Lung (tissue), 12 donors: ENCODE results near the gene CRTAC1. TPM values are rescaled to one million over a fixed set of nuclear protein-coding genes. Genes with fewer than 3 reads are reported as not detected.

Experiments
- ATAC-seq: fragments of 200-7000 bp; cut with Tn5 transposase; one replicate; pipeline ENCODE4 v1.9.1; 2020; ENCODE audit warnings: moderate number of reproducible peaks; ENCODE audit not compliant: insufficient read depth, low FRiP score
- DNase-seq, 3 donors: peaks; one replicate each; pipeline ENCODE4 v3.0.0-alpha.2; 2013 to 2017
- H3K27ac ChIP-seq, 2 donors: one replicate each; pipeline ENCODE4 v1.5.1; 2013; ENCODE audit warnings: mild to moderate bottlenecking in 2 of 2, moderate library complexity in 2 of 2, control low read depth in 1 of 2, inconsistent platforms in 1 of 2, low read depth in 1 of 2, low read length in 1 of 2
- H3K27me3 ChIP-seq, 3 donors: one replicate each; pipeline ENCODE4 v1.5.1; 2013; ENCODE audit warnings: low read length in 2 of 3; ENCODE audit not compliant: control insufficient read depth in 3 of 3, insufficient read depth in 3 of 3
- H3K36me3 ChIP-seq, 4 donors: one replicate each; pipeline ENCODE4 v1.5.1; 2013; ENCODE audit warnings: low read length in 4 of 4, mild to moderate bottlenecking in 1 of 4, moderate library complexity in 1 of 4; ENCODE audit not compliant: control insufficient read depth in 4 of 4, insufficient read depth in 4 of 4
- H3K4me1 ChIP-seq, 5 donors: one replicate each; pipeline ENCODE4 v1.5.1; 2013; ENCODE audit warnings: low read length in 5 of 5, mild to moderate bottlenecking in 2 of 5, moderate library complexity in 1 of 5; ENCODE audit not compliant: control insufficient read depth in 5 of 5, insufficient read depth in 5 of 5
- H3K4me3 ChIP-seq: one replicate; pipeline ENCODE4 v1.5.1; 2013; ENCODE audit warnings: mild to moderate bottlenecking, control low read depth, moderate library complexity
- H3K9ac ChIP-seq, 2 donors: one replicate each; pipeline ENCODE4 v1.5.1; 2013; ENCODE audit warnings: low read length in 2 of 2, control low read depth in 1 of 2; ENCODE audit not compliant: insufficient read depth in 1 of 2
- H3K9me3 ChIP-seq, 4 donors: one replicate each; pipeline ENCODE4 v1.5.1; 2013; ENCODE audit warnings: low read length in 3 of 4, mild to moderate bottlenecking in 1 of 4, moderate library complexity in 1 of 4; ENCODE audit not compliant: control insufficient read depth in 4 of 4, insufficient read depth in 3 of 4
- CTCF ChIP-seq: IDR thresholded peaks from 2 replicates; pipeline ENCODE4 v1.5.1; 2012; ENCODE audit warnings: mild to moderate bottlenecking; ENCODE audit errors: control extremely low read depth, extremely low read depth
- WGBS, 2 donors: extraction: QIAGEN DNeasy Blood & Tissue Kit; methylation state at CpG; one replicate each; pipeline ENCODE4 v1.1.7; 2013; 5-methylcytosine and 5-hydroxymethylcytosine counted together
- polyA plus RNA-seq, 2 donors: library from polyadenylated mRNA; stranded (reverse); fragments of 200-250 nt; gene quantifications; one replicate each; pipeline ENCODE4 v1.2.1, GENCODE V29; 2013
- total RNA-seq, 2 donors: library from RNA; depleted of rRNA in 1 of 2; stranded (reverse); fragments of >200 nt in 1 of 2; gene quantifications; one replicate each; pipeline ENCODE4 v1.2.1, GENCODE V29; 2014 to 2021
- donor health status: control.
- donor health status: control.
- donor health status: Bipolar disorder and iron deficiency.
- donor health status: healthy.
- donor health status: DM: yes; HTN: yes; CAD: no.

Gene CRTAC1
- total and polyA plus RNA-seq, 4 donors, result 45.8 to 82.4 (median 54.3) TPM

GRCh38 chr10:98000346-98000745 is 30.1 kb downstream of the CRTAC1 start:
- DNase-seq (no peak), ATAC-seq (no peak)
- no peaks in the 10 kb centered on the region for H3K27me3 ChIP-seq
- no peaks in the 10 kb centered on the region for H3K36me3 ChIP-seq
- H3K4me1 ChIP-seq, result no peaks in the 10 kb centered on the region
- WGBS, 2 donors, result 94 to 95% methylated on average over 11 of the region's 11 CpGs
- TF ChIP-seq CTCF, result no peak
- no peak overlapping the region for H3K9ac ChIP-seq
- H3K27ac ChIP-seq, result no peak overlapping the region
- H3K9me3 ChIP-seq, result peaks cover 0 to 17% (median 0%) of the 10 kb centered on the region in 4 donors
- no peak overlapping the region for H3K4me3 ChIP-seq

GRCh38 chr10:97999923-98000248 is 30.5 kb downstream of the CRTAC1 start:
- no peak overlapping the region for H3K27ac ChIP-seq
- ATAC-seq (no peak), DNase-seq (no peak)
- no peak for TF ChIP-seq CTCF
- H3K36me3 ChIP-seq, result no peaks in the 10 kb centered on the region
- WGBS, 2 donors, result 75 to 77% methylated on average over 2 of the region's 2 CpGs
- peaks cover 0 to 17% (median 0%) of the 10 kb centered on the region in 4 donors for H3K9me3 ChIP-seq
- H3K4me1 ChIP-seq, result no peaks in the 10 kb centered on the region
- H3K27me3 ChIP-seq, result no peaks in the 10 kb centered on the region
- no peak overlapping the region for H3K4me3 ChIP-seq
- no peak overlapping the region for H3K9ac ChIP-seq

- no peak overlapping the region for H3K4me3 ChIP-seq
- no peak overlapping the region for H3K27ac ChIP-seq
- no peaks in the 10 kb centered on the region for H3K4me1 ChIP-seq
- DNase-seq, result no peak
- no peaks in the 10 kb centered on the region for H3K36me3 ChIP-seq
- 84 to 91% methylated on average over 10 of the region's 10 CpGs for WGBS, 2 donors
- no peak overlapping the region for H3K9ac ChIP-seq
- TF ChIP-seq CTCF, result no peak
- H3K9me3 ChIP-seq, result peaks cover 0 to 17% (median 0%) of the 10 kb centered on the region in 4 donors
- H3K27me3 ChIP-seq, result no peaks in the 10 kb centered on the region
- ATAC-seq, result no peak
Observed at GRCh38 chr10:97999066-97999922, 31.1 kb downstream of the CRTAC1 start.
